HG03442 (cell line): ENCODE results near the gene ZBED1.
"Not testable (repeated sequence)": the region's sequence is repeated elsewhere in the genome, so short reads cannot be mapped to it uniquely, and the experiment has no call there.

ENCODE experiments used
- ATAC-seq: cut with Tn5 transposase; IDR thresholded peaks from one replicate; pipeline ENCODE4 v1.9.1; 2021; ENCODE audit warnings: mild to moderate bottlenecking, moderate library complexity; ENCODE audit not compliant: unreplicated experiment

Gene ZBED1

GRCh38 chrX:2477313-2477712 is 23.5 kb downstream of the ZBED1 start:
- not testable (repeated sequence) for ATAC-seq

GRCh38 chrX:2474963-2475726 is 25.6 kb downstream of the ZBED1 start:
- ATAC-seq = no peak

- no peak for ATAC-seq
These were observed 26.4 kb downstream of the ZBED1 start for GRCh38 chrX:2474280-2474962.

- ATAC-seq = not testable (repeated sequence)
These were observed 27.7 kb downstream of the ZBED1 start for GRCh38 chrX:2473064-2473463.

- no peak for ATAC-seq
These were observed 29.1 kb downstream of the ZBED1 start for GRCh38 chrX:2471641-2472040.

- ATAC-seq = not testable (repeated sequence)
These were observed 29.6 kb downstream of the ZBED1 start for GRCh38 chrX:2471126-2471525.

- ATAC-seq = not testable (repeated sequence)
These were observed 30.9 kb downstream of the ZBED1 start for GRCh38 chrX:2469852-2470251.

- ATAC-seq = no peak
These were observed 31.5 kb downstream of the ZBED1 start for GRCh38 chrX:2469196-2469685.

GRCh38 chrX:2468261-2469195 is 32.2 kb downstream of the ZBED1 start:
- ATAC-seq = no peak

GRCh38 chrX:2466876-2467656 is 33.7 kb downstream of the ZBED1 start:
- ATAC-seq = no peak

GRCh38 chrX:2464677-2465166 is 36.1 kb downstream of the ZBED1 start:
- ATAC-seq = no peak

- no peak for ATAC-seq
These were observed 36.7 kb downstream of the ZBED1 start for GRCh38 chrX:2463973-2464676.

GRCh38 chrX:2463481-2463880 is 37.3 kb downstream of the ZBED1 start:
- not testable (repeated sequence) for ATAC-seq

- ATAC-seq = no peak
These were observed 38.0 kb downstream of the ZBED1 start for GRCh38 chrX:2462780-2463179.

GRCh38 chrX:2462074-2462473 is 38.7 kb downstream of the ZBED1 start:
- ATAC-seq = no peak

- ATAC-seq = no peak
These were observed 39.1 kb downstream of the ZBED1 start for GRCh38 chrX:2461711-2462016.

- not testable (repeated sequence) for ATAC-seq
These were observed 39.7 kb downstream of the ZBED1 start for GRCh38 chrX:2460821-2461710.

- not testable (repeated sequence) for ATAC-seq
These were observed 40.7 kb downstream of the ZBED1 start for GRCh38 chrX:2460048-2460447.

GRCh38 chrX:2458309-2458708 is 42.5 kb downstream of the ZBED1 start:
- no peak for ATAC-seq
